Renal cortex interstitium (tissue), 11 donors: ENCODE measurements around the gene ZP2. TPM values are rescaled to one million over a fixed set of nuclear protein-coding genes. Genes with fewer than 3 reads are reported as not detected.
"Not testable (repeated sequence)": the region's sequence is repeated elsewhere in the genome, so short reads cannot be mapped to it uniquely, and the experiment has no call there.

Source experiments
- DNase-seq, 11 donors: peaks; one replicate each; pipeline ENCODE4 v3.0.0-alpha.2; 2013; ENCODE audit warnings: low read depth in 9 of 11, low spot score in 4 of 11; ENCODE audit errors: extremely low read depth in 1 of 11
- polyA plus RNA-seq, 3 donors: library from polyadenylated mRNA; unstranded; fragments of 120-200 nt; gene quantifications; one replicate each; pipeline ENCODE4 v1.2.1, GENCODE V29; 2013; ENCODE audit not compliant: insufficient read length in 3 of 3

ZP2 gene
- polyA plus RNA-seq, 3 donors = 0.12 to 0.19 TPM; not detected in 1

- no peak for DNase-seq
Observed at GRCh38 chr16:21185659-21186325, 25.6 kb downstream of the ZP2 start.

GRCh38 chr16:21184834-21185233 is 26.5 kb downstream of the ZP2 start:
- DNase-seq = no peak

GRCh38 chr16:21183995-21184394 is 27.4 kb downstream of the ZP2 start:
- DNase-seq = no peak

GRCh38 chr16:21179983-21180365 is 31.4 kb downstream of the ZP2 start:
- no peak for DNase-seq

GRCh38 chr16:21179126-21179982 is 32.0 kb downstream of the ZP2 start:
- DNase-seq = no peak

GRCh38 chr16:21175397-21175796 is 36.0 kb downstream of the ZP2 start:
- DNase-seq = no peak

GRCh38 chr16:21172650-21173049 is 38.7 kb downstream of the ZP2 start:
- DNase-seq = no peak

- not testable (repeated sequence) for DNase-seq
Observed at GRCh38 chr16:21170116-21170515, 41.3 kb downstream of the ZP2 start.

GRCh38 chr16:21169249-21169981 is 42.0 kb downstream of the ZP2 start:
- no peak for DNase-seq

- no peak for DNase-seq
Observed at GRCh38 chr16:21167929-21168602, 43.3 kb downstream of the ZP2 start.

GRCh38 chr16:21167360-21167759 is 44.0 kb downstream of the ZP2 start:
- DNase-seq = no peak

GRCh38 chr16:21166561-21166961 is 44.8 kb downstream of the ZP2 start:
- no peak for DNase-seq

GRCh38 chr16:21164521-21165168 is 46.7 kb downstream of the ZP2 start:
- no peak for DNase-seq

- no peak for DNase-seq
Observed at GRCh38 chr16:21163576-21163975, 47.8 kb downstream of the ZP2 start.

GRCh38 chr16:21162661-21163151 is 48.7 kb downstream of the ZP2 start:
- DNase-seq = no peak

- DNase-seq = no peak
Observed at GRCh38 chr16:21161211-21161610, 50.2 kb downstream of the ZP2 start.

- no peak for DNase-seq
Observed at GRCh38 chr16:21160276-21160675, 51.1 kb downstream of the ZP2 start.

- DNase-seq = peak in 2 of 11 donors; percentile 24 to 37
Observed at GRCh38 chr16:21159281-21159951, 52.0 kb downstream of the ZP2 start.
